HG02840 (cell line): ENCODE measurements around the gene LTA4H.

Source experiments
- ATAC-seq: cut with Tn5 transposase; IDR thresholded peaks from one replicate; pipeline ENCODE4 v1.9.1; 2021; ENCODE audit warnings: mild to moderate bottlenecking, moderate library complexity, moderate number of reproducible peaks; ENCODE audit not compliant: unreplicated experiment, low FRiP score

The LTA4H gene

GRCh38 chr12:96060041-96060440 is 24.7 kb upstream of the LTA4H start:
- ATAC-seq, result no peak

GRCh38 chr12:96057986-96058553 is 22.7 kb upstream of the LTA4H start:
- no peak for ATAC-seq

- no peak for ATAC-seq
Observed at GRCh38 chr12:96056646-96057455, 21.5 kb upstream of the LTA4H start.

- no peak for ATAC-seq
Observed at GRCh38 chr12:96054244-96054610, 18.8 kb upstream of the LTA4H start.

- ATAC-seq, result no peak
Observed at GRCh38 chr12:96053476-96054243, 18.3 kb upstream of the LTA4H start.

GRCh38 chr12:96051756-96052485 is 16.5 kb upstream of the LTA4H start:
- ATAC-seq, result no peak

- ATAC-seq, result no peak
Observed at GRCh38 chr12:96050139-96050538, 14.8 kb upstream of the LTA4H start.

GRCh38 chr12:96049101-96049500 is 13.7 kb upstream of the LTA4H start:
- no peak for ATAC-seq

- ATAC-seq, result no peak
Observed at GRCh38 chr12:96048393-96048969, 13.1 kb upstream of the LTA4H start.

- peak; percentile 49 for ATAC-seq
Observed at GRCh38 chr12:96047229-96048211, 12.1 kb upstream of the LTA4H start.

GRCh38 chr12:96046543-96047228 is 11.3 kb upstream of the LTA4H start:
- no peak for ATAC-seq

GRCh38 chr12:96045566-96045965 is 10.2 kb upstream of the LTA4H start:
- ATAC-seq, result no peak

- ATAC-seq, result no peak
Observed at GRCh38 chr12:96044943-96045290, 9.5 kb upstream of the LTA4H start.

- ATAC-seq, result no peak
Observed at GRCh38 chr12:96044017-96044942, 8.9 kb upstream of the LTA4H start.

GRCh38 chr12:96041181-96041580 is 5.8 kb upstream of the LTA4H start:
- no peak for ATAC-seq

GRCh38 chr12:96040305-96041133 is 5.1 kb upstream of the LTA4H start:
- no peak for ATAC-seq

GRCh38 chr12:96039516-96039915 is 4.1 kb upstream of the LTA4H start:
- ATAC-seq, result no peak
